Activated CD8-positive, alpha-beta T cell treated with anti-CD3 and anti-CD28 coated beads for 36 hours (primary cell): ENCODE measurements around the gene RTL10. TPM values are rescaled to one million over a fixed set of nuclear protein-coding genes. Genes with fewer than 3 reads are reported as not detected.

Source experiments
- ATAC-seq: fragments of 200-7000 bp; cut with Tn5 transposase; one replicate; pipeline ENCODE4 v1.10.0; 2021; ENCODE audit warnings: mild to moderate bottlenecking, moderate library complexity
- CTCF ChIA-PET: fragments of 350-600 bp; sonication (Branson Sonifier 250); formaldehyde crosslinking; loops from one replicate; lab custom pipeline; 2021; ENCODE audit warnings: antibody characterized with exemption; lab: Charles Lee
- POLR2A ChIA-PET: fragments of 350-600 bp; sonication (Branson Sonifier 250); formaldehyde crosslinking; loops from one replicate; lab custom pipeline; 2021; ENCODE audit warnings: antibody characterized with exemption; lab: Charles Lee
- DNase-seq: peaks from one replicate; pipeline ENCODE4 v3.0.0-alpha.2; 2020
- H3K27ac Mint-ChIP-seq: one replicate; pipeline ENCODE4 v1.8.0; 2021; ENCODE audit warnings: mild to moderate bottlenecking, mixed read lengths
- H3K27me3 Mint-ChIP-seq: one replicate; pipeline ENCODE4 v1.8.0; 2021; ENCODE audit warnings: mixed read lengths
- H3K36me3 Mint-ChIP-seq: one replicate; pipeline ENCODE4 v1.8.0; 2021; ENCODE audit warnings: low read depth, mixed read lengths
- H3K4me1 Mint-ChIP-seq: one replicate; pipeline ENCODE4 v1.8.0; 2021; ENCODE audit warnings: low read depth, mixed read lengths
- H3K4me3 Mint-ChIP-seq: one replicate; pipeline ENCODE4 v1.8.0; 2021; ENCODE audit warnings: mild to moderate bottlenecking, moderate library complexity, mixed read lengths
- H3K9me3 Mint-ChIP-seq: one replicate; pipeline ENCODE4 v1.8.0; 2021; ENCODE audit warnings: mixed read lengths
- intact Hi-C: fragments of 100-400 bp; cut with micrococcal nuclease; formaldehyde crosslinking; loops from one replicate; pipeline ENCODE4 v1.10.0; 2022
- total RNA-seq, 2 experiments: library from RNA; stranded (reverse); gene quantifications; one replicate each; pipeline ENCODE4 v1.2.3, GENCODE V29; 2021
- TF ChIP-seq, protein P1 (sequence below): fragments of 200-600 bp; IDR thresholded peaks from one replicate; pipeline ENCODE4 v1.8.0; 2022; ENCODE audit warnings: antibody characterized with exemption, mild to moderate bottlenecking

Gene RTL10
- total RNA-seq, 2 experiments from 2014 or later = 14.7 to 17.4 TPM

DNA sequence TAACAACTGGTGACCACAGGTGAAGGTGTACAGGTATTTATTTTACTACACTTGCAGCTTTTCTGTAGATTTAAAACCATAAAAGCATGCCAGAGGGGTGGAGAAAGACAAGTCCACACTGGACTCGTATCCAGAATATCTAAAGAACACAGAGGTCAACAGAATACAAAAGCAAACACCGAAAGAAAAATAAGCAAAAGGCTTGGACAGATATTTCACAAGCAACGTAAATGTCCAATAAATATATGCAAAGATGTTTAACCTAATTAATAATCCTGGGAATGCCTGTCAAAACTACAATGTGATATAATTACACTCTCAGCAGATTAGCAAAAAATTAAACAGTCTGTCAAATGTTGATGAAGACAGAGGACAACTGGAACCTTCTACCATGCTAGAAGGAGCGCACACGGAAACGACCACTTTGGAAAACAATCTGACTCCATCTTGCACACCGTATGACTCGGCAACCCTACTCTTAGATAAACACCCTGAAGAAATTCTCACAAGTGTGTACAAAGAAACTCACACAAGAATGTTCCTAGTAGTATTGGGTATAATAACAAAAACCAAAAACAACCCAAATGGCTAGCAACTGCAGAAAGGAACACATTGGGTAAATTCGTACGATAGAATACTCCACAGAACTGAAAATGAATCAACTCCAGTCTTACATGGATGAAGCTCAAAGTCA lies 27.2 kb downstream of the RTL10 start:
- POLR2A ChIA-PET = no interaction called here

DNA sequence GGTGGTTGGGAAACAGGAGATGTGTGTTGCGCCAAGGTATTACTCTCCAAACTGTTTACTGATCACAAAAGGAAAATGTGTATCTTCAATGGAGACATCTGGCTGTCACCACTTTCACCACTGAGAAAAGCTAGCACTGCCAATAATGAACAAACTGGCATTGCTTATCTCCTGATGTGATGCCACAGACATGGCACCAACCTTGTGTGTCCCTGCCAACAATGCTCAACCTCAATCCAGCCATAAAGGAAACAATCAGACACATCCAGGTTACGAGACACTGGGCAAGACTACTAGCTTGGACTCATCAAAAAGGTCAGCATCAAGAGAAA lies 28.1 kb downstream of the RTL10 start:
- H3K4me1 Mint-ChIP-seq = no peaks in the 10 kb centered on the region
- CTCF ChIA-PET = interaction anchor here (0.6 to 1.6 kb wide), 3 partner anchors 9 to 84 kb away, joined by 3 to 4 read pairs (median 4); no protein-coding TSS in a partner anchor
- no peaks in the 10 kb centered on the region for H3K27me3 Mint-ChIP-seq
- TF ChIP-seq, protein P1, sequence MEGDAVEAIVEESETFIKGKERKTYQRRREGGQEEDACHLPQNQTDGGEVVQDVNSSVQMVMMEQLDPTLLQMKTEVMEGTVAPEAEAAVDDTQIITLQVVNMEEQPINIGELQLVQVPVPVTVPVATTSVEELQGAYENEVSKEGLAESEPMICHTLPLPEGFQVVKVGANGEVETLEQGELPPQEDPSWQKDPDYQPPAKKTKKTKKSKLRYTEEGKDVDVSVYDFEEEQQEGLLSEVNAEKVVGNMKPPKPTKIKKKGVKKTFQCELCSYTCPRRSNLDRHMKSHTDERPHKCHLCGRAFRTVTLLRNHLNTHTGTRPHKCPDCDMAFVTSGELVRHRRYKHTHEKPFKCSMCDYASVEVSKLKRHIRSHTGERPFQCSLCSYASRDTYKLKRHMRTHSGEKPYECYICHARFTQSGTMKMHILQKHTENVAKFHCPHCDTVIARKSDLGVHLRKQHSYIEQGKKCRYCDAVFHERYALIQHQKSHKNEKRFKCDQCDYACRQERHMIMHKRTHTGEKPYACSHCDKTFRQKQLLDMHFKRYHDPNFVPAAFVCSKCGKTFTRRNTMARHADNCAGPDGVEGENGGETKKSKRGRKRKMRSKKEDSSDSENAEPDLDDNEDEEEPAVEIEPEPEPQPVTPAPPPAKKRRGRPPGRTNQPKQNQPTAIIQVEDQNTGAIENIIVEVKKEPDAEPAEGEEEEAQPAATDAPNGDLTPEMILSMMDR = no peak
- no peak for ATAC-seq
- H3K36me3 Mint-ChIP-seq = no peaks in the 10 kb centered on the region
- no peak overlapping the region for H3K4me3 Mint-ChIP-seq
- intact Hi-C loops = no loop called here
- POLR2A ChIA-PET = no interaction called here
- DNase-seq = no peak
- no peaks in the 10 kb centered on the region for H3K9me3 Mint-ChIP-seq
- no peak overlapping the region for H3K27ac Mint-ChIP-seq

More for the DNA sequence above, 27.2 kb downstream of the RTL10 start:
- H3K27me3 Mint-ChIP-seq = no peaks in the 10 kb centered on the region
- no peak overlapping the region for H3K27ac Mint-ChIP-seq
- TF ChIP-seq, protein P1 = no peak
- no peaks in the 10 kb centered on the region for H3K4me1 Mint-ChIP-seq
- no peaks in the 10 kb centered on the region for H3K36me3 Mint-ChIP-seq
- no peak for DNase-seq
- no peaks in the 10 kb centered on the region for H3K9me3 Mint-ChIP-seq
- CTCF ChIA-PET = interaction anchor here (0.6 kb wide), 1 partner anchor 83 kb away, joined by 3 read pairs; no protein-coding TSS in a partner anchor
- no peak overlapping the region for H3K4me3 Mint-ChIP-seq
- ATAC-seq = no peak
- intact Hi-C loops = no loop called here

DNA sequence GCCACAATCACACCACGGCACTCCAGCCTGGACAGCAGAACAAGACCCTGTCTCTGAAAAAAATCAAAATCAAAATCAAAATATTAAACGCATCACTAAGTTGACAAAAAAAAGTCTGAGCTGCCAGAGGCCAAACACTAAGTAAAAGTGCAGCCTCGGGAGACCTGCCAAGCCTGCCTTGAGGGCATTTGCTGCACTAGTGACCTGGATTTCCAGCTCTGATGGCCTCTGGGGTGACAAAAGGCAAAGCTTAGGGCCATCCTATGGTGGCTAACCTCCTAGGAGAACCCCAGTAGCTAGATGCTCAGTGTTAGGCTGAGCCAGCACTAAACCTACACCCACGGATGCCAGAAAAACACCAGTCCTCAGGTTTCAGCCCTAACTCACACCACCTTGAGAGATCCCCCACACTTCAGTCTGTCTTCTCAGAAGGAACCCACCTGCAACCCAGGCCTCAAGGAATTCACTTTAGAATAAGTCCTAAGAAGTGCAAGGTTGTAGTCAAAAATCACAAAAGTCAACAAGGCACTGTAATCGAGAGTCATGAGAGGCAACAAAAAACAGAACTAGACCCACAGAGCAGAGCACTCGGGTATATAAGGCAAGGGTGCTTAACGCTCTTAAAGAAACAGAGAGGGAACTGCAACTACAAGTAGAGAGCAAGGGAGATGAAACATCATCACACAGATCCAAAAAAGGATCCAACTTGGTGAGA lies 28.6 kb downstream of the RTL10 start:
- no peaks in the 10 kb centered on the region for H3K4me1 Mint-ChIP-seq
- POLR2A ChIA-PET = no interaction called here
- CTCF ChIA-PET = interaction anchor here (1.5 to 1.6 kb wide), 2 partner anchors 9 to 84 kb away, joined by 4 read pairs; no protein-coding TSS in a partner anchor

DNA sequence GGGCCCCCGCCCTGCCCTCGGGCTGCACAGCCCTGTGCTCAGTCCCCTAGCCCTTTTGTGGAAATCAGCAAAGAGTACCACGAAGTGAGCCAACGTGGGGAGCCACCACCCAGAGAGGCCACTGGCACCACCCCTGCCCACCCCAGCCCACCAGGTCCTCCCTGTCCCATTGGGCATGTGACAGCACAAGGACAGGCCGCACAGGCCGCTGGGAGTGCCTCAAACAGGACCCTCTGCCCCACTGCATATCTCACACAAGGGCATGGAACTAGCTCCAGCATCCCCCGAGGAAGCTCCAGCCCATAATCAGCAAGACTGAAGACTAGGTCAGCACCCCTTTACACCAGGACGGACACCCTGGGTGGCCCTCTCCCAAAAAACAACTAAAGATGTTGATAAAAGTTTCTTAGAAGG lies 29.7 kb downstream of the RTL10 start:
- ChIA-PET CTCF (interaction anchor here (1.5 to 1.6 kb wide), 2 partner anchors 10 to 85 kb away, joined by 4 read pairs; no protein-coding TSS in a partner anchor), POLR2A (no interaction called here)
- no peak for DNase-seq
- intact Hi-C loops = no loop called here
- no peaks in the 10 kb centered on the region for H3K27me3 Mint-ChIP-seq
- TF ChIP-seq, protein P1 = no peak
- ATAC-seq = no peak
- no peaks in the 10 kb centered on the region for H3K9me3 Mint-ChIP-seq
- H3K4me3 Mint-ChIP-seq = no peak overlapping the region
- H3K4me1 Mint-ChIP-seq = no peaks in the 10 kb centered on the region
- no peak overlapping the region for H3K27ac Mint-ChIP-seq
- H3K36me3 Mint-ChIP-seq = no peaks in the 10 kb centered on the region

More for the DNA sequence above, 28.6 kb downstream of the RTL10 start:
- intact Hi-C loops = no loop called here
- Mint-ChIP-seq H3K27me3 (no peaks in the 10 kb centered on the region), H3K4me3 (no peak overlapping the region), H3K27ac (no peak overlapping the region), H3K36me3 (no peaks in the 10 kb centered on the region), H3K9me3 (no peaks in the 10 kb centered on the region)
- ATAC-seq = no peak
- TF ChIP-seq, protein P1 = no peak
- no peak for DNase-seq
